HG02885 (cell line): ENCODE results near the gene DENND1A.

Experiments
- ATAC-seq: cut with Tn5 transposase; IDR thresholded peaks from one replicate; pipeline ENCODE4 v1.9.1; 2021; ENCODE audit warnings: mild to moderate bottlenecking; ENCODE audit not compliant: unreplicated experiment, poor library complexity

Gene DENND1A

GRCh38 chr9:123865226-123866000 is 64.5 kb downstream of the DENND1A start:
- ATAC-seq = no peak

GRCh38 chr9:123864251-123864650 is 65.7 kb downstream of the DENND1A start:
- no peak for ATAC-seq

GRCh38 chr9:123863164-123863855 is 66.6 kb downstream of the DENND1A start:
- ATAC-seq = no peak

GRCh38 chr9:123861756-123862120 is 68.2 kb downstream of the DENND1A start:
- ATAC-seq = no peak

- ATAC-seq = no peak
Measured at GRCh38 chr9:123861086-123861755, 68.7 kb downstream of the DENND1A start.

GRCh38 chr9:123860603-123861002 is 69.3 kb downstream of the DENND1A start:
- no peak for ATAC-seq

GRCh38 chr9:123852403-123852802 is 77.5 kb downstream of the DENND1A start:
- no peak for ATAC-seq

GRCh38 chr9:123851851-123852250 is 78.1 kb downstream of the DENND1A start:
- no peak for ATAC-seq

GRCh38 chr9:123848447-123849085 is 81.4 kb downstream of the DENND1A start:
- no peak for ATAC-seq

- no peak for ATAC-seq
Measured at GRCh38 chr9:123846966-123847365, 83.0 kb downstream of the DENND1A start.

- no peak for ATAC-seq
Measured at GRCh38 chr9:123843703-123844102, 86.2 kb downstream of the DENND1A start.

- no peak for ATAC-seq
Measured at GRCh38 chr9:123835821-123836220, 94.1 kb downstream of the DENND1A start.

- ATAC-seq = no peak
Measured at GRCh38 chr9:123834889-123835562, 94.9 kb downstream of the DENND1A start.

GRCh38 chr9:123834218-123834888 is 95.6 kb downstream of the DENND1A start:
- no peak for ATAC-seq

- ATAC-seq = no peak
Measured at GRCh38 chr9:123832858-123833650, 96.9 kb downstream of the DENND1A start.

GRCh38 chr9:123832176-123832575 is 97.8 kb downstream of the DENND1A start:
- ATAC-seq = no peak

GRCh38 chr9:123828449-123828848 is 101.5 kb downstream of the DENND1A start:
- ATAC-seq = no peak

GRCh38 chr9:123825342-123826060 is 104.4 kb downstream of the DENND1A start:
- ATAC-seq = no peak
